ENCODE results near the gene EPAS1.

The EPAS1 gene

DNA sequence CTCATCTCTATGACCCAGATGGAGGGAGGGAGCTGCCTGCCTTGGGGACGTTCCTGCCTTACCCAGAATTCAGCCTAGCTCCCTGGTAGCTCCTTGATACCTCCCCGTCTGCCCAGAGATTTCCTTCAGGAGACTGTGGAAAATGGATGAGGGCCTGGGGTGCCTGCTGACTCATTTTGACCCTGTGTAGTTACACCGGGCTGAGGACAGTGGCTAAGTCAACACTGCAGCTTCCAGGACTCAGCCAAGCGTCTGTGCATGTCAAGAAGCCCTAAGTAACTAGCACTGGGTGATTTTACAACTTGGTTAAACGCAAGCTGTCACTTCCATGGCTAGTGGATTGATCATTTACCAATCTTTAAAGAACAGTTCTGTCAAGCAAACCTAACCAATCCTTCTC, 23.3 kb upstream of the EPAS1 start:
- no peak for DNase-seq

DNA sequence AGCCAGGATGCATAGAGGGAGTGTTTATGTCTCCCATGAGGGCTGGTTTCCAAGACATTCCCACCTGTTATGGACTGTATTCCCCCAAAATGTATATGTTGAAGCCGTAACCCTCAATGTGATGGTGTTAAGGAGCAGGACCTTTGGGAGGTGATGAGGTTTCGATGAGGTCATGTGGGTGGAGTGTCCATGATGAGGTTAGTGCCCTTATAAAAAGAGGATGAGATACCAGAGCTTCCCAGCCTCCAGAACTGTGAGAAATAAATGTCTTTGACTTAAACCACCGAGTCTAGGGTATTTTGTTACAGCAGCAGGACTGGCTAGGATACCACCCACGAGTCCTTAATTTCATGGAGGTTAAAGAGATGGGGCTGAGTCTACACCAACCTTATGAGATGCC, 22.6 kb upstream of the EPAS1 start:
- DNase-seq = no peak

DNA sequence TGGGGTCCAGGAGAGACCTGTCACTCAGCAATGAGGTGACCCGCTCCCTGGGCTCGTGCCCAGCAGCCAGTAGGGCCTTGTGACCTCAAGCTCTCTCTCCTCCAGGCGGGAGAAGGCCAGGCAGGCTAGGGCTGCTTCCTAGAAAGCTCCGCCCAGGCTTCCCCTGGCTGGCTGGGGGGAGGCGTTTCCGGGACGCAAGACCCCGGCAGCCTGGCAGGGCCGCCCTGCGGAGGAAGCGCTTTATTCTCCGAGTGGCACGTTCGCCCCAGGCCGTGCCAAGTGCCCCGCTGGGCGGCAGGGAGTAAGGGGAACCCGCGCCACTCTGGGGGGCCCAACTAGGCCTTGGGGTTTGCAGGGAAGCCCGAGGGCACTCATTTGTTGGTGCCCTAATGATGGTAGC, 21.2 kb upstream of the EPAS1 start:
- DNase-seq = no peak

DNA sequence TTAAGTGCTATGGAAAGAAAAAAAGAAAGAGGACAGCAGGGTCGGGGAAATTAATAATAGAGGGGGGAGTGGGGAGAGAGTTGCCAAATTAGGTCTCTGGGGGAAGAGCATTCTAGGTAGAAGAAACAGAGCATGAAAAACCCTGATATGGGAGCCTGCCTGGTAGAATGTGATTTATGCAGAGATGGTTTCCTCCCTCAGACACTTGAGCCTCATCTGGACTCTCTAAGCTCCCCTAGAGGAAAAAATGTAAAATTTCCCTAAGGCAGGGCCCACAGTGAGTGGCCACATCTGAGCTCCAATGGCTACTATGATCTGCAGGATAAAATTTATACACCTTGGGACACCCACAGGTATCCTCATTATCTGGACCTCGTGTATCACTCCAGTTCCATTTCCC, 20.6 kb upstream of the EPAS1 start:
- no peak for DNase-seq

DNA sequence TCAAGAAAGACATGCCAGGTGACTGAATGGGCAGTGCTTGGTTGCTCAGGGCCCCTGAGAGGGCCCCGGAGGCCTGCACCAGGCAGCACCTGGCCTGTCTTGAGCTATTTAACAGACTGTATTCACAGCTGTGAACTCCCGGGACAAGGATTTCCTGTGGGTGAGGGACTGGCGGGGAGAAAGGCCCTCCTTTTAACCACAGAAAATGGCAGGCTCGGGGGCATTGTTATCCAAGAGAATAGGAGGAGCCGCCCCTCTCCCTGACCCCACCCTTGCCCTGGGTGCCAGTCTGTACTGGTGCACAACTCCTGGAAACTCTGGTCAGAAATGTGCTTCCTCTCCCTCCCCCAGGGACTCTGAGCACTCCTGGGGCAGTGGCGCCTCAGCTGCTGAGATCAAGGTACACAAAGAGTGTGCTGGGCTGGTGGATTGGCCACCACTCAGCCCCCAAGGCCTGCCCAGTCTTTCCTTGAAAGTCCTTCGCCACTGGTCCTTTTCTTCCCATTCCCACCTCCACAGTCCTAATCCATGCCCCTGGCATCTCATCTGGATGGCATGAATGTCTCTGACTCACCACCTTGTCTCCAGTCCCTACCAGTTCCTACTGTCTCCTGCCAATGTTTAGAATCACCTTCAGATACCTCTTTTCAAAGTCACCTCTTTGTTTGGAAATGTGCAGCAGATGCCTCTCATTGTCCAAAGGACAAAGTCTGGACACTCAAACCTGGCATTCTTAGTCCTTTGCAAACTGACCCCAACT, 19.6 kb upstream of the EPAS1 start:
- no peak for DNase-seq

DNA sequence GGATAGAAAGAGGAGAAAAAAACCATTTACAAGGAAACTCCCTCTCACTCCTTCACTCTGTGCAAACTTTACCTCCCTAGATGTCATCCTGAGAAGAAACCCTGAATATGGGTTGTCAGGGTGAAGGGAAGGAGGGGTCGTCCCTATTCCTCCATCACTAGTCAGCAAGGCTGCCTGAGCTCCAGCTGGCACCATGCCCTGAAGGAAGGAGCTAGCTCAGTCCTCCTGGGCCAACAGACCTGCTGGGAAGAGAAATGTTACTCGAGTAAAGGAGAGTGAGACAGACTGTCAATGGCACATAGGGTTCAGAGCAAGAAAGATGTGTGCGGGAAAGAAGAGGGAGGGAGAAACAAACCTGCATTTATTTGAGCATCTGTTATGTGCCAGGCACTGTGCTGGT, 18.3 kb upstream of the EPAS1 start:
- DNase-seq = no peak

DNA sequence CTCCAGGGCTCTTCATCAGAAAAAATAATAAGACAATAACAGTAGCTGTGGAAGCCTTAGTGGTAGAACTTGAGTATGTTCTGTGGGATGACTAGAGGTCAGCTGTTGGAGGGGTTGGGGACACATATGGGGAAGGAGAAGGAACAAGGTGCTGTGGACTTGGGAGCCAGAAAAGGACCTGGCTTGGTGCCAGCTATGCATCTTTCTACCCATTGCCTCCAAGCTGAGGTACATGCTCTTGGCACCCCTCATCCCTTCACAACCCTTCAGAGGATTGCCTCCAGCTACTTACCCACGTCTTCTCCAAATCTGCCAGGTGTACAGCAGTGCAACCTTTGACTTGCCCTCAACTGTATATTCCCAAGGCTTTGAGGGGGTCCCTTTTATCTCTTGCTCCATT, 15.3 kb upstream of the EPAS1 start:
- no peak for DNase-seq

DNA sequence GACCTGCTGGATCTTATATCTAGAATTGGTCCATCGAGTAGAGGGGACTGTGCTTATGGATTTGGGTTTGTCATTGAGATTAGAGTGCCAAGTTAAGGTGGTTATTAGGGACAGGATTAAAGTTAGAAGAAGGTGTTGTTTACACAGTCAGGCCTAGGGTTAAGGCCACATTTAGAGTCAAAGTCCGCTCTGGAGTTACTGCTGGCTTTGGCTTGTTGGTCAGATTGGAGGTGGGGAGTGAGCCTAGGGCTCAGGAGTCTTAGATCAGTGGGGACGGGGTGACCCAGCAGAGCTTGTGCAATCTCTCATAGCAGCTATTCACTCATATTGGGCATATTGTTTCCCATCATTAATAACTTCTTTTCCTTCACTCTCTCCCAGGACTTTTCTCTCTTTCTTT, 13.5 kb upstream of the EPAS1 start:
- DNase-seq = no peak

DNA sequence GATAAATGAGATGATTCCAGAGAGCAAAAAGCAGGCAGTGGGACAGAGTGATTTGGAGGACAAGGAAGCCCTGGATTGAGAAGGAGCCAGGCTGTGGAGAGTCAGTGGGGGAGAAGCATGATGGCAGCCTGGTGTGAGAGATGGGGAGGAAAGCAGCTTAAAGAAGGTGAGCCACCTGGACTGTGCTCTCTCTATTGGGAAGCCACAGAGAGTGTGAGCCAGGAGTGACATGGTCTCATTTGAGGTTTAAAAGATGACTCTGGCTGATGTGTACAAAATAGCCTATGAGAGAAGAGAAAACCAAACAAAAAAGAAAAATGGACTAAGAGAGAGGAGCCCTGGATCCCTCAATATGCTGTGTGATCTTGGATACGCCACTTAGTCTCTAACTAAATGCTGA, 12.9 kb upstream of the EPAS1 start:
- DNase-seq = no peak

DNA sequence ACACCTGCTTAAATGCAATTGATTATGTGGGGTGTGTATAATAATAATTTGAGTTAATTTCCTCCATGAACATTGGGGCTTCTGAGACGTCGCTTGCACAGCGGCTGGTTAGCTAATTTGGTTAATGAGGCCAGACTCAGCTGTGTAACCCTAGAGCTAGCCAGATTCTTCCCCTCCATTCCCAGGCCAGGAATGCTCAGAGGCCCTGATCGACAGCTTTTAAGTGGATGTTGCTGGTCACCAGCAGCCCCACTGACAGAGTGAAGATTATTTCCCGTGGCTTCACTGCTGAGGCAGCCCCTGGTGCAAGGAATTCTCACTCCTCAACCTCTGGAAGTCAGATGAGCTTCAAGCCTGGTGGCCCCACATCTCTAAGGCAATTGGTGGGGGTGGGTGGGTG, 12.4 kb upstream of the EPAS1 start:
- DNase-seq = no peak

DNA sequence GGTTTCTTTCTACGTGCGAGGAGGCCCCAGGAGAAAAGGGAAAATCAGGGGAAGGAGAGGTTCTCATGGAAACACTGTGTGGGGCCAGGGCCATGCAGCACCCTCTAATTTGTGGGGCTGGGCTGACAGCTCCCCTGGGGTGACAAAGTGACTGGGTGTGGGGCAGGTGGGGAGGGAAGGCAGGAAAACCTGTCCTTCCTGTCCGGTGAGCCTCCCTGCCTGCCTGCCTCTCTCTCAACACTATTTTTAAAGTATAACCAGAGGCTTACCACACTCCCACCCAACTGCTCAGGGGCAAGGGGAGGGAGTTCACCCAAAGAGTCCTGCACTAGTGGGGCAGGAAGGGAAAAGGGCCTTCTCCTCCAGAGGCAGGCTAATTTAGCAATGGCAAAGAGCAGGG, 10.5 kb upstream of the EPAS1 start:
- DNase-seq = no peak

DNA sequence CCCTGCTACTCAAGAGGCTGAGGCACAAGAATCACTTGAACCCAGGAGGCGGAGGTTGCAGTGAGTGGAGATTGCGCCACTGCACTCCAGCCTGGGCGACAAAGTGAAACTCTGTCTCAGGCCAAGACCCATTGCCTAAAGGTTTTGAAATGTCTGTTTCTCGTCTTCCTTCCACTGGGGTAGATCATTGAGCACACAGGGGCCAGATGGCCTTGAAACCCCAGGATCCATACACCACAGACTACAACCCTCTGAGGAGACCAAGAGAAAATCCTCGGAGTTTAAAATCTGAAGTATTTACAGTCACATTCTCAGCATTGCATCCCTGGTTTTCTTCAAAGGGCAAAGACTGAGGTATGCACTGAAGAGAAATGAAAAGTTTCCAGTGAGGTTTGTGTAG, 7.1 kb upstream of the EPAS1 start:
- no peak for DNase-seq

DNA sequence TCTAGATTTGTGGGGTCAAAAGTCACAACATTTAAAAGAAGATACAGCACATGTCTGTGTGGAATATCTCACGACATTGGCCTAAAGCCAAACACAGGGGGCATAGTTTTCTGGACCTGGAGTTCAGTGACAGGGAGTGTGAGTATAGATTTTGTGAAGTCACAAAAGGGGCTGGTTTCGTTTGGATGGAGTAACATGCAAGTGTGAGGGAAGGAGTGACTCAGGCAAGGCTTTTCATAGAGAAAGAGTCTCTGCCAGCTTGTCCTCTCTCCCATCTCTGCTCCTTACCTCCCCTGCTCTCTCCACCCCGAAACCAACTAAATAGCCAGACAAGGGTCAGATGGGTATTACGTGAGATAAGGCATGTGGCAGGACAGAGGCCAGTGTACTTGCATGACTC, 3.7 kb upstream of the EPAS1 start:
- DNase-seq = no peak

DNA sequence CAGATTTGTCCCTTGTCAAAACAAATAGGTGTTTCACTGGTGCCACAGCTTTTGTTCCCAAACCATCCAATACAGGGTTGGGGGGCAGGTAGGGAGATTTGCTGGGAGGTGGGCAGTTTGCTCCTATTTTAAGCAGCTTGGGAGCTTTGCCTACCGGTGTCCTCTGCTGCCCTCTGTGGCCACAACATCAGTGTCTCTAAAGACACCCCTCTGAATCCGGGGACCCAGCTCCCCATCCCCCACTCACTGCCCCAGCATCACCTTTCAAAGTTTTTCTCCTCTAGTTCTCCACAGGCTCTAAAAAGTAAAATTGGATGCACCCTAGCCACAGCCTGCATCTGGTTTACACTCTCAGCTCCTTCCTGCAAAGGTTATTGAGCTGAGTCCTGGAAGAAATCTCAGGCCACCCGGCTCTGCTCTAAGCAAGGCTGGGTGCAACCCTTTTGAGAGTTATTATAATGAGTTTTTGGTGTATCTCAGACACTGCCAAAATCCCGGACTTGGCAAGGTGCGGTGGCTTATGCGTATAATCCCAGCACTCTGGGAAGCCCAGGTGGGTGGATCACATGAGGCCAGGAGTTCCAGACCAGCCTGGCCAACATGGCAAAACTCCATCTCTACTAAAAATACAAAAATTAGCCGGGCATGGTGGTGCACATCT, 2.9 kb upstream of the EPAS1 start:
- no peak for DNase-seq

DNA sequence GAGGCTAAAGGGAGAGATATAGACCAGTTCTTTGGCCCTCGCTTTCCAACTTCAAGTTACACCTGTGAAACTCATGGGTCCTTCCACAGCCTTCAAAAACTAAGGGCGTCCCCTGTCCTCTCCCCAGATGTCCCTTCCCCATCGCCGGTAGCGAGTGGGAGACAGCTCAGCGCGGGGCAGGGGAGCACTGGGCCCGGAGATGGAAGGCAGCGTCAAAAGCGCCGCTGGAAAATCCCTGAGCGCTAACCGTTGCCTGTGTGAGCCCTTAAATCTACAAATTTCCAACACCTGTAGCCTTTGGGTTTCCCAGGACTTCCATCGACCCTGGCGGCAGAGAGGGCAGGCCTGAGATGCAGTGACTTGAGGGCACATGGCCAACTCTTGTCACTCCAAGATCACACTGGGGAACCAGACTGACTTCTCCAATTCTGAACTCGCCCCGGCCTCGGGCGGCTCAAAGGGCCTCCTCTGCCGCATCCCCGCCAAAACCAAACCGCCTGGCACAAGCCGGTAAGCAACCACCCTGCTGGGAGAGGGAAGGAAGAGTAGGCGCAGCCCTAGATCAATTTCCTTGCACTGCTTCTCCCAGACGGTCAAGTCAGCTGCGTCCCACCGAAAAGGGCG, 879 bp upstream of the EPAS1 start:
- DNase-seq = no peak

DNA sequence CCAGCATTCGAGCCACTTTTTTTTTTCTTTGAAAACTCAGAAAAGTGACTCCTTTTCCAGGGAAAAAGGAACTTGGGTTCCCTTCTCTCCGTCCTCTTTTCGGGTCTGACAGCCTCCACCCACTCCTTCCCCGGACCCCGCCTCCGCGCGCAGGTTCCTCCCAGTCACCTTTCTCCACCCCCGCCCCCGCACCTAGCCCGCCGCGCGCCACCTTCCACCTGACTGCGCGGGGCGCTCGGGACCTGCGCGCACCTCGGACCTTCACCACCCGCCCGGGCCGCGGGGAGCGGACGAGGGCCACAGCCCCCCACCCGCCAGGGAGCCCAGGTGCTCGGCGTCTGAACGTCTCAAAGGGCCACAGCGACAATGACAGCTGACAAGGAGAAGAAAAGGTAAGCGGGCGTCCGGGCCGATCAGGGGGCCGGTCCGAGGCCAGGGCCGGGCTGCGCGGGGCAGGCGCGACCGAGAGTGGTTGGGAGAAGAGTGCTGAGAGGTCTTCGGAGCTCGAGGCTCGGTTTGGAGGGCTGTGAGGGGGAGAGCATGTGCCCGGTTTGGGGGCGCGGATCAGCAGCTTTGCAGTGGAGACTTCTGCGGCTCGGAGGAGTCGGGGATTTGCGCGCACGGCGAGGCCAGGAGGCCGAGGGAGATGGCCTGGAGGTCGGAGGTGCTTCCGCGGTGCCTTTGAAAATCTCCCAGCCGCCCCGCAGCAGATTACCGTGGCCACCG, 502 bp downstream of the EPAS1 start:
- DNase-seq = peak; percentile 33 to 49

DNA sequence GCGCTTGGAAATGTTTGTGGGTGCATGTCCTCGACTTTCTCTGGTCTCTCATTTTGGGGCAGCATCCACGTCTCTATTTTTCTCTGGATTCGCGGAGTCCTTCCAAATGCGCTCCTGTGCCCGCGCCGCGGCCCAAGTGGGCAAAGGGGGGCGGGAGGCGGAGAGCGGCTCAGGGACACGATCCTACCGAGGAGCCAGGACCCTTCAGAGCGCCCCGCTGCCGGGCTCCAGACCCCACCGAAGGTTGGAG, 990 bp downstream of the EPAS1 start:
- DNase-seq = no peak

DNA sequence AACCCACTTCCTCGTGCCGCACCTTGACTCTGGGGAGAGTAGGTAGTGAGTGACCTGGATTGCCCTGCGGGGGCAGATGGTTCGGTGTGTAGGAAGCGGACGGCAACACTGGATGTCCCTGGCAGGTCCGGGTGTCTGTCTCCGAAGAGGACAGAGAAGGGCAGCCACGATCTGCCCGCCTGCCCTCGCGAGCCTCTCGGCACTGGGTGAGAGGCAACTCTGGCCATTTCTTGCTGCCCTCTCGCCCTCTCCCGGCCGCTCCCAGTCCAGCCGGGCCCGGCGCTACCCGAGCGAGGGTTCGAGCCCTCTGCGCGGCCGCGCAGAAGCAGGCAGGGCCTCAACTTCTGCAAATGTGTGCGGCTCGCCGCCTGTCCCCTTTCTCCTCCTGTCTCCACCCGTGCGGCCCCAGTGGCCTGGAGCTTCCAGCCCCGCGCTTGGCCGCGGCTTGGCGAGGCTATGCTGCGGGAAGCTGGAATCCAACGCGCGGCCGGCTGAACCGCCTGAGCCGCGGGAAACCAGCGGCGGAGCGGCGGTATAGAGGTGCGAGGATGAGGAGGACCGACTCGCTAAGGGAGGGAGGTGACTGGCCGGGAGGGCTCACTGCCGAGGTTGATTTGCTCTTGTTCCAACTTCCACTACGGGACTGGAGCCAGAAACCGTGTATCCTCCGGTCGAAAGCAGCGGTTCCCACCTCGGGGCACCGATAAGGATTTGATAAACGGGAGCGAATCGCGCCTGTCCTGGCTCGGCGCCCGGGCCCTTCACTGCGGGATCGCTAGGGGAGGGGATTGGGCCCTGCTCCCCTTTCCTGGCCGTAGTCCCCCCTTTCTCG, 1.5 kb downstream of the EPAS1 start:
- no peak for DNase-seq

DNA sequence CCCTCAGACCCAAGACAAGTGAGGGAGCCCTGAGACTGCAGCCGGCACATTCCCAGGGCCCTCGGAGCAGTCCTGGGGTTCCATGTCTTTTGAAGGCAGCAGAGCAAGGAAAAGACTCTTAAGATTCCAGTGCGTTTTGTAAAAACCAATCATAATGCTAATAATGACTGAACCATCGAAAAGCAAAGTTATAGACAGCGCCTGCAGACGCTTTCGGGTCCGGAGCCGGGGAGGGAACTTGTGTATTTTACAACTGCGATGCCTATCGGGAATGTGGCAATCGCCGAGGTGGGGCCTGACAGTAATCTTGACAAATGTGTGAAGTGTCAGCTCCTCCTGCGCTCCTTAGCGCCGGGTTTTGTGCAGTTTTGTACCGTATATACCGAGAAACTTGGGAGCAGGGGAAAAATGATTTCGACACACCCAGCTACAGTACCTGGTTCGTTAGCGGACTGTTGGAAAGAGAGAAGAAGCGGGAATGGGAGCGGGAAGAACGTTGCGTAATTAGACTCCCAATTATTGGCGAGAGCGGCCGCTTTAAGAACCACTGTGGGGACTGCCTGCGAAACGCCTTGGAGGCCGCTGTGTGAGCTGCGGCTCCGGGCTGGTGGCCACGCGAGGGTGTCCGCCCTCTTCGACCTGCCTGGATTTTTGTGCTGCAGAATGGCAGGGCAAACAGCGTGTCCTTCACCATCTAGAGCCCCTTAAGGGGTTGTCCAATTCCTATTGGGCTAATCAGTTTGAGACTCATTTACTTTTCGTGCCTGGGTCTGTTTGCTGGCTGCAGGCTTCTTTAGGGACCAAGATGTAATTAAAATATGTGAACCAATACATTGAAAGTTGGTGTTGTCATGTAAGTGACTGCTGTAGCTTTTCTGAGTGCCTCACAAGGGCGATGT, 2.4 kb downstream of the EPAS1 start:
- DNase-seq = no peak

DNA sequence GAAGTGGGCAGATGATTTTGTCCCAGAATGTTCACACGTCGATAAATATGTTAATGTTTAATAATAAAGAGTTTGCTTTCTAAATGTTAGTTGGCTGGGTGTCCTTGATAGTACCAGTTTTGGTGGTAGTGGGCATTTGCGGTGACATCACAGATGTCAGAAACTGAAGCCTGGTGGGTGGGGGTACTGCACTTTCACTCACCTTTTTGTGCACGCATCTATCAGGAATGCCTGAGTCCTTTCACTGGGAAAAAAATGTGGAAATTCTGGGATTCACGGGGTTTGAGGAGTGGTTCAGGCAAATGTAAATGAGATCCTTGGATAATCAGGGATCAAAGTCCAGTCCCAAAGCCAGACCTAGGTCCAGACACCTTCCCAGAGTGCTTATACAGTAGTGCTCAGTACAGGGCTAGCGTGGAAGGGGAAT, 3.2 kb downstream of the EPAS1 start:
- no peak for DNase-seq

DNA sequence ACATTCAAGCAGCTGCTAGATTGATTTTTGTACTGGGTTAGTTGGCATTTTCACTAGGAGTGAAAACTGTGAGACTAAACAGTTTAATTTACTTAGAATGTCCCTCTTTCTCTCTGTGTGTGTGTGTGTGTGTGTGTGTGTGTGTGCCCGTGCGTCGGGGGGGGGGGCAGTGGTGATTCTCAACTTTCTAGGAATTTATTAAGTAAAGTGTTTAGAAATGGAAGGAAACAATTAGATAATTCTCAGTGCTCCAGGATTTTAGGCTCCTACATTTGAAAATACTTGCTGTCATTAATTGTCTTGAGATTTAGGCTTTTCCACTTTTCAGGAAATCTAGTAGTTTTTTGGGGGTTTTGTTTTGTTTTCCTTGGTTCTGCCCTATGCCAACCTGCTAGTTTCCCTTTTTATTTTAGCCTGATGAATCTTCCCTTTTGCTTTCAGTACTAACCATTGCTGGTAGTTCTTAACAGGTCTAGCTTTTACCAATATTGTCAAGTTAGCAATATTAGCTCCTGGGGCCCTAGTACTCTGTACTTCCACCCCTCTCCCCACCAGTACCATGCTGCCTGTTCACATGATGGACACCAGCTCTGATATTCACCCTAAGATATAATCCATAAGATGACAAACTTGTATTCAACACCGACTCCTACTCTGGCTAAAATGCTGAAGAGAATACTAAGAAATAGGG, 4.9 kb downstream of the EPAS1 start:
- DNase-seq = no peak
